ENCODE results near the gene TXNRD2. TPM values are rescaled to one million over a fixed set of nuclear protein-coding genes. Genes with fewer than 3 reads are reported as not detected.

The TXNRD2 gene
- total RNA-seq, 1 donor from 2014 or later, result 8.0 TPM

GRCh38 chr22:19875531-19876313 lies 65.9 kb downstream of the TXNRD2 start:
- no peak for DNase-seq

DNA sequence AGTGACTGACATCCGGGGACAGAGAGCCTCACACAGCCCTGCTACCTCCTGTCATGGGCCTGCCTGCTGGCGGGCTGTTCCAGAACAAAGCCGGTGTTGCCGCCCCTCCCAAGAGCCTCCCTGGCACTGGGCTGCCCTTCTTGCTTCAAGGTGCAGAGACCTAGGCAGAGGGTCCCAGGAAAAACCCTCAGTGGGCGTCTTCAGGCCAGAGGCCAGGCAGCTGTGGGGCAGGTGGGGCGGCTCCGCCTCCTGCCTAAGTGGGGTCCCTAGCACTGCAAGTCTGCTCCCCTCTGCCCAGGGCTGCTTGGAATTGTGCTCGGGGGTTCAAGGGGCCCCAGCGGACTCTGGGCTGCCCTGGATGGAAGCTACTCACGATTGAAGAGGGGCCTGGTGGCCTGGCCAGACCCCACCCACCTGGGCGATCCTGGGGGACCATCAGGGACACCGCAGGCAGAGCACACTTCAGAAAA lies 66.5 kb downstream of the TXNRD2 start:
- no peak for DNase-seq

GRCh38 chr22:19874307-19875060 lies 67.1 kb downstream of the TXNRD2 start:
- DNase-seq, result no peak

- DNase-seq, result no peak
Observed at GRCh38 chr22:19873960-19874306, 67.7 kb downstream of the TXNRD2 start.

DNA sequence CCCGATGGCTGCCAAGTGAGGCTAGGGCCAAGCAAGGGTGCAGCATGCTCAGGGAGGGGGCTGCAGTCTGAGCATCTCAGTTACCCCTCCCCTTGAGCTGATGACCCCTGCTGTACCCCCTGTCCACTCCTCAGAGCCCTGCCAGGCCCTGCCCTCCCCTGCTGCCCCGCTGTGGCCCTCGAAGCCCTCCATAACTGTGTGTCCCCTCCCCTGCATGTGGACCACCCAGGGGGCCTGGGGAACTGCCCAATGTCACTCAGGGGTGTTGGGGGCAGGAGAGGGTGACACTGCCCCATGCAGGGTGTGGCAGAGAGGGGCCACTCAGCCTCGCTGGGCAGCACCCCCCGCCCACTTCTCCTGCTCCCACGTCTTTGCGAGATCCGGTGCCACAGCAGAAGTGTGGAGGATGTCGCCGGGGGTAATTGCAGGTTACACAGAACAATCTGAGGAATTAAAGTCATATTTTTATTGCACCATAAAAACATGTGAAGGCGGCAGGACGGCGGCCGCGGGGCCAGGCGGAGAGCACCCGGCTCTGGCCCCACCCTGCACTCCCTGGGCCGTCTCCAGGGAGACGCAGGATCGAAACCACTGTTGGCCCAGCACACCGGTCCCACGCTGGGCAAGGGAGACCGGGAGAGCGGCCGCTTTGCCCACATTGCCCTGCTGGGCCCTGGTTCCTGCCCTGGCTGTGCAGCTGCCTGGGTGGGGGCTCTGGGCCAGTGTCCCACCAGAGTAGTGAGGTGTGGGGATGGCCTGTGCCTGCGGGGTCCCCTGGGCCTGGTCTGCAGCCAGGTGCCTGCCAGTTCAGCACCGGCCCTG lies 68.3 kb downstream of the TXNRD2 start:
- no peak for DNase-seq

GRCh38 chr22:19872779-19873137 lies 68.9 kb downstream of the TXNRD2 start:
- DNase-seq, result no peak

GRCh38 chr22:19871845-19872778 lies 69.5 kb downstream of the TXNRD2 start:
- no peak for DNase-seq

GRCh38 chr22:19871023-19871844 lies 70.4 kb downstream of the TXNRD2 start:
- DNase-seq, result no peak

GRCh38 chr22:19870153-19871022 lies 71.2 kb downstream of the TXNRD2 start:
- DNase-seq, result no peak

- DNase-seq, result no peak
Observed at GRCh38 chr22:19869497-19870152, 72.0 kb downstream of the TXNRD2 start.

GRCh38 chr22:19868773-19869471 lies 72.7 kb downstream of the TXNRD2 start:
- no peak for DNase-seq

DNA sequence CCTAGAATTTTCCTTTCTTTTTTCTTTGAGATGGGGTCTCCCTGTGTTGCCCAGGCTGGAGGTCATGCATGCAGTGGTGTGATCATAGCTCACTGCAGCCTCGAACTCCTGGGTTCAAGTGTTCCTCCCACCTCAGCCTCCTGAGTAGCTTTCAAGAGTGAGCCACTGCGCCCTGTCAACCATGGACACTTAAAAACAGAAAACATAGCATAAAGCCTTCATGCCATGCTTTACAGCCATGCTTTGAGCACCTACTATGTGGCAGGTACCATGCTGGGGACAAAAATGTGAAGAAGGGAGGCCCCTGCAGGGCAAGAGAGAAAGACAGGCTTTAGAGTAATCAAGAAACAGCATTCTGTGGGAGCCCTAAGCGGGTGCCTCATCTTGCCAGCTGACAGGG lies 73.3 kb downstream of the TXNRD2 start:
- DNase-seq, result no peak

DNA sequence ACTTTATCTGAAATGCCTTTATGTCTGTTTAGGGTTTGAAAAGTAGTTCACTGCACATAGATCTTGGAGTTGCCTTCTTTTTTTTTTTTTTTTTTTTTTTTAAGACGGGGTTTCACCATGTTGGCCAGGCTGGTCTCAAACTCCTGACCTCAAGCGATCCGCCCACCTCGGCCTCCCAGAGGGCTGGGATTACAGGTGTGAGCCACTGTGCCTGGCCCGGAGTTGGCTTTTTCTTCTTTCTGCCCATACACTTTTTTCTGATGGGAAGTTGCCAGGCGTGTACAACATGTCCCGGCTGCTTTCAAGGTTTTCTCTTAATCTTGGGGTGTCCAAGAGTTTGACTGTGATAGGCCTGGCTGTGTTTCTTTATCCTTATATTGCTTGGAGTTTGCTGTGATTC lies 74.0 kb downstream of the TXNRD2 start:
- no peak for DNase-seq

DNA sequence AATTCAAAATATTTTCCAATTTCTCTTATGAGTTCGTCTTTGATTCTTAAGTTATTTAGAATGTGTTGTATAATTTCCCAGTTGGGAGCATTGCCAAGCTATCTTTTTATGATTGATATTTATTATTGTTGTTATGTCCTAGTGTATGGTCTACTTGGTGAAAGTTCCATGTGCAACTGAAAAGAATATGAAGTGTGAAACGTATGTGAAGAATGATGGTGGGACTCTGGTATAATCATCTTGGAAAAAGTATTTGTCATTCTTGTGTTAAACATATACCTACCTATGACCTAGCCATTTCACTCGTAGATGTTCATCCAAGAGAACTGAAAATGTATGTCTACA lies 75.0 kb downstream of the TXNRD2 start:
- DNase-seq, result no peak

GRCh38 chr22:19865141-19865829 lies 76.3 kb downstream of the TXNRD2 start:
- DNase-seq, result no peak

GRCh38 chr22:19864538-19865106 lies 77.0 kb downstream of the TXNRD2 start:
- DNase-seq, result no peak

- DNase-seq, result no peak
Observed at GRCh38 chr22:19863571-19863970, 78.0 kb downstream of the TXNRD2 start.
